GM21737 (cell line): Measurements from ENCODE around the gene LAMA3.

ENCODE experiments used
- ATAC-seq: cut with Tn5 transposase; IDR thresholded peaks from one replicate; pipeline ENCODE4 v1.9.1; 2021; ENCODE audit warnings: mild to moderate bottlenecking, moderate library complexity; ENCODE audit not compliant: unreplicated experiment

LAMA3 gene

DNA sequence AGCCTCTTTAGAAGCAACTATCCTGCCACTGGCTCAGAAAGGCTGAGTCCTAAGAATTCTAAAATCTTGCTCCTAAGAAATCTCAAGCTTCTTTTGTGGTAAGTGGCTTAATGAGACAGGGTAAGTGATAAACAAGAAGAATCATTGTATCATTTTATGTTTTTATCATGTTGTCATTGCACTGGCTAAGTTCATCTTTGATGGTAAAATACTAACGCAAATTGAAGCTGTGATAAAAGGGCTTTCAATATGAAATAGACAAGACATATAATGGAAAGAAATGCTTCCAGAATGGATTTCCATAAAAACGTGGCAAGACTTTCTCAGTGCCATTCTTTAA lies 303.7 kb downstream of the LAMA3 start:
- no peak for ATAC-seq

DNA sequence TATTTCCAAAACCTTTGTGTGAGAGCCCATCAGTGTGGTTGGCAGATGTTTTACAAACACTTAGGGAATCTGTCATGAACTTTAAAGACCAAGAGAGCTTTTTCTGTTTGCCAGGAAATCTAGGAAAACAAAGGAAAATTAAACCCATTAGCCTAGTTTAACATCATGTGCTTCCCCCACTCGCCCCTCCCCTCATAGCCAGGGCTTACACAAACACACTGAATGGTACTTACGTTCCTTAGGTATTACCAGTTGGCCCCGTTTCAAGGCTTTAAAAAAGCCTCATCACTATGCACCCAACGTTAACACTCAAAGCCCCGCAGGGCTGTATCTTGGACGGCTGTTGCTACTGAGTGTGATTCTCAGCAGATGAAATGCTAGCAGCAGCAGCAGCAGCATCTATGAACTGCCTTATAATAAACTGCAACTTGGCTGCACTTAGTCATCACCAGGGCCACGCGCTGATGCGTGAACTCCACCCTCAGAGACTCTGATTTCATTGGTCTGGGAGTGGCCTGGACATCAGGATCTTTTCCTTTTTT lies 305.2 kb downstream of the LAMA3 start:
- no peak for ATAC-seq

DNA sequence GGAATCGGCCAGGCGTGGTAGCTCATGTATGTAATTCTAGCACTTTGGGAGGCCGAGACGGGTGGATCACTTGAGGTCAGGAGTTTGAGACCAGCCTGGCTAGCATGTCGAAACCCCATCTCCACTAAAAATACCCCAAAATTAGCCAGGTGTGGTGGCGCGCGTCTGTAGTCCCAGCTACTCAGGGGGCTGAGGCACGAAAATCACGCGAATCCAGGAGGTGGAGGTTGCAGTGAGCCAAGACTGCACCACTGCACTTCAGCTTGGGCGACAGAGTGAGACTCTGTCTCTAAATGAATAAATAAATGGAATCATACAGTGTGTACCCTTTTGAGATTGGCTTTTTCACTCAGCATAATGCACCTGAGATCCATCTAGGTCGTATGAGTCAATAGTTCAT lies 305.9 kb downstream of the LAMA3 start:
- ATAC-seq: no peak

DNA sequence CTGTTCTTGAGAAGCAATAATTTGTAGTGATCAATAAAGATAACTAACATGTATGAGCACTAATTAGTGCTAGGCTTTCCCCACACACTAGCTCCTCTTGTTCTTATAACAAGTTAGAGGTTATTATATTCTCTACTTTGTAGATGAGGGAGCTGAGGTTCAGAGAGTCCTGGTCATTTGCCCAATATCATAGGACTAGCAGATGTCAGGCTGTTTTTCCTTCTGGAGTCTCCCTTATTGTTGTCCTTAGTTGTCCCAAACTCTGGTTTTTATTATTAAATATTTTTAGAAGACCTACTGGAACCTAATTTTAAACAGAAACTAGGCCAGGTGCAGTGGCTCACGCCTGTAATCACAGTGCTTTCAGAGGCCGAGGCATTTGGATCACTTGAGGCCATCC lies 308.8 kb downstream of the LAMA3 start:
- no peak for ATAC-seq

DNA sequence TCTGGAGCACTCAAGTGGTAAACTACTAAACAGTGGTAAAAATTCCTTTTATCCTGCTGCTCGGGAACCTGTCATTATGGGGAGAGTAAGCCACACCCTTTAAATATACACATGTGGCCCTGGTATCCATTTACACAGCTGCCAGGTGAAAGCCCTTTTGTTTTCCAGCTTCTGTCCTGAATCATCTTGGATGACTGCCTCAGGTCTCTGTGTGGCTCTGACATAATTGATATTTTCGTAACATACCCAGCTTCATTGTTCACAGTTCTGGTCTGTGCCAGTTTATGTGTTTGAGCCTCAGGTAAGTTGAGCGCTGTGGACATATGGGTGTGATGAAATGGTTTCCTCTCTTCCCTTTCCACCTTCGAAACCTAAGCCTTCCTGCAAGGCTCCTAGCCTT lies 309.6 kb downstream of the LAMA3 start:
- no peak for ATAC-seq

DNA sequence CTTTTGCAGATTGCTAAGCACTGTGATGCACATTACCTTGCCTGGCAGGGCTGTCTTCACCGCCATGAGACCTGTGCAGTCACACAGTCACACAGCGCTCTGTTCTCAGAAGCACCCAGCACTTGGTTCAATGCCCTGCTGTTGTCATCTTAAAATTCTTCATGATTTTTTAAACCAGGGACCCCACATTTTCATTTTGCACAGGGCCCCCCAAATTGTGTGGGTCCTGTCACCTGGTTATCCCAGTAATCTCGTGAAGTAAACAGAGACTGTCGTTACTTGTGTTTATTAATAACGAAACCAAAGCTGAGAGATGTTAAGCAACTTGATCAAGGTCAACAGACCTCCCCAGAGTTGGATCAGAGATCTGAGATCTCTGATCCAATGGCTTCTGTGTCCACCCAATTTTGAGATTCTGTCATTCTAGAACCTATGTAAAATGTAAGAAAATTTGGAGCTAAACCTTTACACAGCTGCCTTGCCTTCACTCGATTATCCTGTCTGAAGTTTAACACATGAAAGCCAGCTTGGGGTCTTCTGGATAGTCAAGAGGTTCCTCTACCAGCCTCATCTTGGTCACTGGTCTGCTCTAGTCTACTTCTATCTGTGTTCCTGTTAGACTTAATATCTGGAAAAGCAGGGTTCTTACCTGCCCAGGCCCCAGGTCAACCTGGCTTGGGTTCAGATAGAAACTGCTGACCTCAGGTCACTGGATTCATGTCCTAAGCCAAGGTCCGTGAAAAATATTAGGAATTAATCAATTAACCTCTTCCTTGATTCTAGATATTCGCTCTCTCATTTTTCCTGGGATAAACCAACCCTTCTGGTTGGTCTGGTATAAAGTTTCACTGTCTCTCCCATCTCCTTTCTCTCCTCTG lies 311.6 kb downstream of the LAMA3 start:
- ATAC-seq: no peak

DNA sequence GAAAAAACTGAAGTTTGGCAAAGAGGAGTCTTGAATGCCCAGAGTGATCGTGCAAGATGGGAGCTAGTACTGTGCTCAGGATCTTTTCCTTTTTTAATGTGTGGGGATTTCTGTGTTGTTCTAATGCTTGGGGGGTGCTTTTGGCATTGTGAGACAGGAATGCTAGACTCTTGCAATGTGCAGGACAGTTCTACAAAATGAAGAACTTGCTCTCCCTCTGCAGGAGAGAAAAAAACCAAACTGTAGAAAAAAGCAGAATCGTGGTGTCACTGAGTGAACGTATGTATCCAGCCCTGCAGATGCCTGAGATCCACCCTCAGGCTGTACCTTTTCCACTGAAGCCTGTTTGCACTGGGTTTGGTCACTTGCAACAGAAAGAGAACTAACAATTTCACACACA lies 313.2 kb downstream of the LAMA3 start:
- ATAC-seq: no peak

DNA sequence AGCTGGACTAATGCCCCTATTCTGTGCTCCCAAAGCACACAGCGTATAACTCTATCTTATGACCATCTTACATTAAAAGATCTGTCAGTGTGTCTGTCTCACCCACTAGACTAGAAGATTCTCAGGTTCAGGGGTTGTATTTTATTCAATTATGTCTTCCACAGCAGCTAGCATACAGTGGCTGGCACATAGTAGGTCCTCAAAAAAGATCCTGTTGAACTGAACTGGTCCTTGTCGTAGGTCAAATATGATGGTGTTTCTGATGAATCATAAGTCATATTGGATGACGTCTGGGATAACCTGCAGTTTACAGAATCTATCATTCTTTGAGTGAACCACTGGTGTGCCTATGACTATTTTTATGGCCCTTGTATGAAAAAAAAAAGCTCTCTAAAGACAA lies 314.0 kb downstream of the LAMA3 start:
- no peak for ATAC-seq

DNA sequence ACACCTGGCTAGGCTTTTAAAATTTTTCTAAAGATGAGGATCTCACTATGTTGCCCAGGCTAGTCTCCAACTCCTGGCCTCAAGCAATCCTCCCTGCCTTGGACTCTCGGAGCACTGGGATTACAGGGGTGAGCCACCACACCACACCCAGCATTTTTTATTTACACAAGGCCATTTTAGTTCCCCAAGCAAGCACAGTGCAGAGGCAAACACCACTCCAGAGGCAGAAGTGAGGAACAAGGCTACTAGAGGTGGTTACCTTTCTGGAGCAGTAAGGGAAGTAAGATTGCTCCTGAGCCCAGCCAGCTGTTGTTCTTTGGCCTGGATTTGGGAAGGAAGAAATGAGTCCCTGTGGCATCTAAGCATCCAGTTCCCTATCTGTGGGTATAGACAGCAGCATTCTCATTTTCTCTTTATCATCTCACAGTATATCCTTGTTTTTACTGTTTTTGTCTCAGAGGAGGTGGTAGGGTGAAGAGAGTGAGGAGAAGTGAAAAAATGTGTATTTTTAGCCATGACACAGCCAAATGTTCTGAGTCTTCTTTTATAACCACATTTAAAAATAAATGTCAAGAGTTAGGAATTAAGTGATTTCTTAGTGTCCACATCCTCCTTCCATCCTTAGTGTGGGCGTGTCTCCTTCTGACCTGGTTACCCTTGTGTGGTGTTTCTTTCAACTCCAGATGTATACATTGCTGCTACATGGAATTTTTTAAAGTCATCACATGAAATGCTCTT lies 314.8 kb downstream of the LAMA3 start:
- no peak for ATAC-seq
